Astrocyte (in vitro differentiated cells and primary cell): ENCODE results near the gene AMD1. TPM values are rescaled to one million over a fixed set of nuclear protein-coding genes. Genes with fewer than 3 reads are reported as not detected.

Experiments
- DNase-seq: peaks from one replicate; pipeline ENCODE4 v3.0.0-alpha.2; 2010; ENCODE audit warnings: low read depth
- FAIRE-seq: peaks from 2 replicates; lab custom pipeline; 2011; peaks lifted over from hg19 to GRCh38; lab: Jason Lieb, UNC
- H2AFZ ChIP-seq: 2 replicates; pipeline ENCODE4 v1.6.0; 2012; ENCODE audit warnings: low read depth, low read length, inconsistent platforms
- H3K27ac ChIP-seq: 2 replicates; pipeline ENCODE4 v1.5.1; 2011; ENCODE audit warnings: low read depth, low read length, inconsistent platforms
- H3K27me3 ChIP-seq: 2 replicates; pipeline ENCODE4 v1.6.0; 2011; ENCODE audit warnings: low read length, inconsistent platforms; ENCODE audit not compliant: insufficient read depth
- H3K36me3 ChIP-seq: 2 replicates; pipeline ENCODE4 v1.5.1; 2011; ENCODE audit warnings: low read length, inconsistent platforms; ENCODE audit not compliant: insufficient read depth
- H3K4me1 ChIP-seq: 2 replicates; pipeline ENCODE4 v1.5.1; 2011; ENCODE audit warnings: low read length, inconsistent platforms; ENCODE audit not compliant: insufficient read depth
- H3K4me2 ChIP-seq: 2 replicates; pipeline ENCODE4 v1.6.0; 2012; ENCODE audit warnings: low read length, inconsistent platforms
- H3K4me3 ChIP-seq: 2 replicates; pipeline ENCODE4 v1.5.1; 2011; ENCODE audit warnings: low read depth, mild to moderate bottlenecking, low read length, inconsistent platforms; ENCODE audit not compliant: insufficient read depth
- H3K79me2 ChIP-seq: 2 replicates; pipeline ENCODE4 v1.6.0; 2012; ENCODE audit warnings: mild to moderate bottlenecking, low read length, inconsistent platforms; ENCODE audit not compliant: insufficient read depth
- H3K9ac ChIP-seq: 2 replicates; pipeline ENCODE4 v1.6.0; 2012; ENCODE audit warnings: mild to moderate bottlenecking, low read length, inconsistent platforms
- H3K9me3 ChIP-seq: 2 replicates; pipeline ENCODE4 v1.5.1; 2012; ENCODE audit warnings: low read depth, mild to moderate bottlenecking, low read length, inconsistent platforms; ENCODE audit not compliant: insufficient read depth
- H4K20me1 ChIP-seq: 2 replicates; pipeline ENCODE4 v1.6.0; 2012; ENCODE audit warnings: low read length, inconsistent platforms; ENCODE audit not compliant: insufficient read depth
- H3K27ac Mint-ChIP-seq: one replicate; pipeline ENCODE4 v1.8.0; 2021; ENCODE audit warnings: mild to moderate bottlenecking, mixed read lengths; ENCODE audit not compliant: unreplicated experiment
- H3K27me3 Mint-ChIP-seq: one replicate; pipeline ENCODE4 v1.8.0; 2021; ENCODE audit warnings: low read depth, mixed read lengths; ENCODE audit not compliant: unreplicated experiment
- H3K36me3 Mint-ChIP-seq: one replicate; pipeline ENCODE4 v1.8.0; 2021; ENCODE audit warnings: low read depth, mixed read lengths; ENCODE audit not compliant: unreplicated experiment
- H3K4me1 Mint-ChIP-seq: one replicate; pipeline ENCODE4 v1.8.0; 2021; ENCODE audit warnings: low read depth, mixed read lengths; ENCODE audit not compliant: unreplicated experiment
- H3K4me3 Mint-ChIP-seq: one replicate; pipeline ENCODE4 v1.8.0; 2021; ENCODE audit warnings: mild to moderate bottlenecking, moderate library complexity, mixed read lengths; ENCODE audit not compliant: unreplicated experiment
- H3K9me3 Mint-ChIP-seq: one replicate; pipeline ENCODE4 v1.8.0; 2021; ENCODE audit warnings: mild to moderate bottlenecking, mixed read lengths; ENCODE audit not compliant: unreplicated experiment
- EZH2 ChIP-seq: IDR thresholded peaks from 2 replicates; pipeline ENCODE4 v1.6.1; 2012; ENCODE audit warnings: mild to moderate bottlenecking, low read length, inconsistent platforms; ENCODE audit not compliant: insufficient read depth
- total RNA-seq: library from RNA; stranded (reverse); gene quantifications from 2 replicates; pipeline ENCODE4 v1.2.1, GENCODE V29; 2021
- TF ChIP-seq, protein P1 (sequence below): IDR thresholded peaks from 2 replicates; pipeline ENCODE4 v1.5.1; 2011; ENCODE audit warnings: low read depth, mild to moderate bottlenecking, inconsistent platforms, low read length, moderate library complexity; ENCODE audit not compliant: insufficient read depth

Gene AMD1
- total RNA-seq, 1 donor from 2014 or later: 71.6 TPM

- no peaks in the 10 kb centered on the region for H3K9me3 Mint-ChIP-seq
- no peaks in the 10 kb centered on the region for H3K4me1 ChIP-seq
- no peaks in the 10 kb centered on the region for H3K36me3 Mint-ChIP-seq
- H3K4me2 ChIP-seq: no peak overlapping the region
- no peak overlapping the region for H2AFZ ChIP-seq
- DNase-seq (peak; percentile 4), FAIRE-seq (no peak)
- no peaks in the 10 kb centered on the region for H3K79me2 ChIP-seq
- no peak overlapping the region for H3K27ac ChIP-seq
- H3K4me3 Mint-ChIP-seq: no peak overlapping the region
- H3K9me3 ChIP-seq: no peaks in the 10 kb centered on the region
- no peaks in the 10 kb centered on the region for H4K20me1 ChIP-seq
- no peak overlapping the region for H3K4me3 ChIP-seq
- no peaks in the 10 kb centered on the region for H3K27me3 ChIP-seq
- no peaks in the 10 kb centered on the region for H3K27me3 Mint-ChIP-seq
- TF ChIP-seq EZH2: no peak
- TF ChIP-seq, protein P1, sequence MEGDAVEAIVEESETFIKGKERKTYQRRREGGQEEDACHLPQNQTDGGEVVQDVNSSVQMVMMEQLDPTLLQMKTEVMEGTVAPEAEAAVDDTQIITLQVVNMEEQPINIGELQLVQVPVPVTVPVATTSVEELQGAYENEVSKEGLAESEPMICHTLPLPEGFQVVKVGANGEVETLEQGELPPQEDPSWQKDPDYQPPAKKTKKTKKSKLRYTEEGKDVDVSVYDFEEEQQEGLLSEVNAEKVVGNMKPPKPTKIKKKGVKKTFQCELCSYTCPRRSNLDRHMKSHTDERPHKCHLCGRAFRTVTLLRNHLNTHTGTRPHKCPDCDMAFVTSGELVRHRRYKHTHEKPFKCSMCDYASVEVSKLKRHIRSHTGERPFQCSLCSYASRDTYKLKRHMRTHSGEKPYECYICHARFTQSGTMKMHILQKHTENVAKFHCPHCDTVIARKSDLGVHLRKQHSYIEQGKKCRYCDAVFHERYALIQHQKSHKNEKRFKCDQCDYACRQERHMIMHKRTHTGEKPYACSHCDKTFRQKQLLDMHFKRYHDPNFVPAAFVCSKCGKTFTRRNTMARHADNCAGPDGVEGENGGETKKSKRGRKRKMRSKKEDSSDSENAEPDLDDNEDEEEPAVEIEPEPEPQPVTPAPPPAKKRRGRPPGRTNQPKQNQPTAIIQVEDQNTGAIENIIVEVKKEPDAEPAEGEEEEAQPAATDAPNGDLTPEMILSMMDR: no peak
- H3K4me1 Mint-ChIP-seq: no peaks in the 10 kb centered on the region
- no peaks in the 10 kb centered on the region for H3K36me3 ChIP-seq
- H3K9ac ChIP-seq: no peak overlapping the region
- no peak overlapping the region for H3K27ac Mint-ChIP-seq
Observed at GRCh38 chr6:110938171-110938570, 63.6 kb downstream of the AMD1 start.

DNA sequence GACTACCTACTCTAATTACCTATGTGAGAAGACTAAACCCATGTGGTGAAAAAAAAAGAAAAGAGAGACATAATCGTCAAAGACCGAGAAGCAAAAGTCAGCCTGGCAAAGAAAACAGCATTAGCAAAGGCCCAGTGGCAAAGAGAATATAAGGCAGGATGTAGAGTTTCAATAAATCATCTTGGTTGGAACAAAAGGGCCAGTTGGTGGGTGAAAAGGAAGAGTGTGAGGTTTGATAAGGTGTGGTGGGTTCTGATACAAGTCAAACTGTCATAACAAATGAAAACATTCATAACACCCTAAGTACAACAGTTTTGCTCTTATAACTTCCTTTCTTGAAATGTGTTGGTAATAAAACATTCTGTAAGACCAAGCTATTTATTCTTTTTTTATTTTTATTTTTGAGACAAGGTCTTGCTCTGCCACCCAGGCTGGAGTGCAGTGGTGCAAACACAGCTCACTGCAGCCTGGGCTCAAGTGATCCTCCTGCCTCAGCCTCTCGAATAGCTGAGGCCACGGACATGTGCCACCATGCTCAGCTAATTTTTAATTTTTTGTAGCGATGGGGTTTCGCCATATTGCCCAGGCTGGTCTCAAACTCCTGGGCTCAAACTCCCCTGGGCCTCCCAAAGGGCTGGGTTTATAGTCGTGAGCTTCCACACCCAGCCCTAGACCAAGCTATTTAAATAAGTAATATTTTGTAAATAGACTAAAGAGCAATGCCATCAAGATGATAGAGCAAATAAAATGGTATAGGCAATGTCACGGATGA, 65.0 kb downstream of the AMD1 start:
- H3K4me2 ChIP-seq: no peak overlapping the region
- DNase-seq: no peak
- no peak overlapping the region for H3K27ac Mint-ChIP-seq
- H3K4me1 Mint-ChIP-seq: no peaks in the 10 kb centered on the region
- H3K4me1 ChIP-seq: no peaks in the 10 kb centered on the region
- no peaks in the 10 kb centered on the region for H3K9me3 ChIP-seq
- H3K27me3 Mint-ChIP-seq: no peaks in the 10 kb centered on the region
- no peaks in the 10 kb centered on the region for H3K27me3 ChIP-seq
- H3K36me3 ChIP-seq: no peaks in the 10 kb centered on the region
- no peaks in the 10 kb centered on the region for H3K79me2 ChIP-seq
- H3K27ac ChIP-seq: no peak overlapping the region
- H3K36me3 Mint-ChIP-seq: no peaks in the 10 kb centered on the region
- no peak overlapping the region for H3K4me3 Mint-ChIP-seq
- no peak for FAIRE-seq
- no peak for TF ChIP-seq EZH2
- H4K20me1 ChIP-seq: no peaks in the 10 kb centered on the region
- H3K9me3 Mint-ChIP-seq: no peaks in the 10 kb centered on the region
- H3K9ac ChIP-seq: no peak overlapping the region
- no peak overlapping the region for H3K4me3 ChIP-seq
- H2AFZ ChIP-seq: no peak overlapping the region

DNA sequence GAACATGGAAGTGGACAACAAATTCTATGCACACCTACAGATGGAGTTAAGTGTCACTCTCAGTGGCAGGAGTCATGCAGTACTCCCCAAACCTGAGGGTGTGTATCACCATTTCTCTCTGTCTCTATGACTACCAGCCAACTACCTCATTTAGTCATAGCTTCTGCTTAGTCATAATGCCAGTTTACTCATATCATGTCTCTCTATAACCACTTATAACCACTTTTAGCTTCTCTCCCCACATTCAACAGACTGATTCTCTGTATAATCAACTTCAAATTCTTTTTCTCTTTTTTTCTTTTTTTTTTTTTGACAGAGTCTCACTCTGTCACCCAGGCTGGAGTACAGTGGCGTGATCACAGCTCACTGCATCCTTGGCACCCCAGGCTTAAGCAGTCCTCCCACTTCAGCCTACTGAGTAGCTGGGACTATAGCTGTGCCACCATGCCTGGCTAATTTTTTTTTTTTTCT, 70.1 kb downstream of the AMD1 start:
- no peaks in the 10 kb centered on the region for H3K79me2 ChIP-seq
- no peaks in the 10 kb centered on the region for H3K27me3 ChIP-seq
- no peak overlapping the region for H3K4me3 ChIP-seq
- H3K4me3 Mint-ChIP-seq: no peak overlapping the region
- DNase-seq: peak; percentile 90
- peak overlapping the region; percentile 18 for H3K9ac ChIP-seq
- no peaks in the 10 kb centered on the region for H3K36me3 ChIP-seq
- peak overlapping the region; percentile 56 for H3K4me2 ChIP-seq
- H3K9me3 ChIP-seq: no peaks in the 10 kb centered on the region
- no peaks in the 10 kb centered on the region for H3K4me1 Mint-ChIP-seq
- TF ChIP-seq EZH2: no peak
- TF ChIP-seq, protein P1: no peak
- no peaks in the 10 kb centered on the region for H3K27me3 Mint-ChIP-seq
- no peaks in the 10 kb centered on the region for H4K20me1 ChIP-seq
- H2AFZ ChIP-seq: no peak overlapping the region
- H3K4me1 ChIP-seq: no peaks in the 10 kb centered on the region
- no peaks in the 10 kb centered on the region for H3K9me3 Mint-ChIP-seq
- no peaks in the 10 kb centered on the region for H3K36me3 Mint-ChIP-seq
- H3K27ac Mint-ChIP-seq: peak overlapping the region; percentile 91
- H3K27ac ChIP-seq: peak overlapping the region; percentile 72
- peak; percentile 65 for FAIRE-seq

Other genes with a start within 250 kb of the AMD1 start
- 20.4 and 21.8 TPM in 2 replicates for gene CDK19, start 59.3 kb upstream of the AMD1 start, total RNA-seq
- gene GTF3C6, start 83.9 kb downstream of the AMD1 start, total RNA-seq: 105 and 116 TPM in 2 replicates
- 30.5 and 31.3 TPM in 2 replicates for gene RPF2, start 107.3 kb downstream of the AMD1 start, total RNA-seq
- 0.18 and 0.48 TPM in 2 replicates for gene SLC16A10, start 212.7 kb downstream of the AMD1 start, total RNA-seq